K562 (cell line): ENCODE results near the gene SNCB. TPM values are rescaled to one million over a fixed set of nuclear protein-coding genes. Genes with fewer than 3 reads are reported as not detected.

Experiments
- ATAC-seq: fragments of 200-7000 bp; cut with Tn5 transposase; 3 replicates; pipeline ENCODE4 v1.9.1; 2020; ENCODE audit warnings: moderate library complexity
- BruUV-seq: library from RNA; stranded (reverse); fragments of 400-500 nt; replicated peaks from 2 replicates; lab custom pipeline; 2021; lab: Mats Ljungman, UMichigan
- CTCF ChIA-PET: fragments of 300-600 bp; formaldehyde crosslinking; extraction: SDS; loops from one replicate; lab custom pipeline; 2021; ENCODE audit warnings: low intra/inter-chr PET ratio; lab: Yijun Ruan, JAX
- POLR2A ChIA-PET: fragments of 300-600, 350-650 bp; sonication (Branson Sonifier 250); formaldehyde crosslinking; extraction: SDS; loops from one replicate; lab custom pipeline; 2021; ENCODE audit warnings: antibody characterized with exemption, inconsistent platforms; lab: Yijun Ruan, JAX
- DNase-seq, 4 experiments: peaks; one replicate each; pipeline versions ENCODE4 v3.0.0 to v3.0.0-alpha.2; 2011 to 2018; ENCODE audit warnings: low spot score in 3 of 4, mixed read lengths in 3 of 4; ENCODE audit errors: extremely low read depth in 1 of 4
- FAIRE-seq: peaks from 2 replicates; lab custom pipeline; 2011; peaks lifted over from hg19 to GRCh38; lab: Jason Lieb, UNC
- H2AFZ ChIP-seq: 2 replicates; pipeline ENCODE4 v1.6.0; 2011; ENCODE audit warnings: low read depth, low read length, control low read depth, inconsistent platforms
- H3K27ac ChIP-seq: fragments of 200-600 bp; 3 replicates; pipeline ENCODE4 v1.8.0; 2011; ENCODE audit warnings: low read depth, mild to moderate bottlenecking, control low read depth, inconsistent platforms, low read length, moderate library complexity, mixed read lengths; ENCODE audit errors: extremely low read depth
- H3K27me3 ChIP-seq, 2 experiments: fragments of 300-600 bp in 1 of 2; 2 replicates in 1 of 2; 3 replicates in 1 of 2; pipeline versions ENCODE4 v1.6.0 to v1.8.0; 2011; ENCODE audit warnings: inconsistent platforms in 2 of 2, low read length in 2 of 2, mild to moderate bottlenecking in 1 of 2, mixed read lengths in 1 of 2, moderate library complexity in 1 of 2; ENCODE audit not compliant: control insufficient read depth in 2 of 2, insufficient read depth in 2 of 2
- H3K36me3 ChIP-seq: fragments of 300-600 bp; 3 replicates; pipeline ENCODE4 v1.8.0; 2011; ENCODE audit warnings: mild to moderate bottlenecking, low read length, inconsistent platforms; ENCODE audit not compliant: control insufficient read depth, insufficient read depth
- H3K4me1 ChIP-seq, 2 experiments: fragments of 200-600 bp in 1 of 2; replicated peaks in 1 of 2; 2 replicates in 1 of 2; 3 replicates in 1 of 2; pipeline versions ENCODE4 v1.5.1 to v1.8.0; 2011; ENCODE audit warnings: inconsistent platforms in 2 of 2, low read length in 2 of 2, mild to moderate bottlenecking in 1 of 2, mixed read lengths in 1 of 2, moderate library complexity in 1 of 2; ENCODE audit not compliant: control insufficient read depth in 2 of 2, insufficient read depth in 2 of 2
- H3K4me2 ChIP-seq: 2 replicates; pipeline ENCODE4 v1.6.1; 2011; ENCODE audit warnings: low read length, control low read depth, inconsistent platforms, mixed read lengths; ENCODE audit not compliant: insufficient read depth
- H3K4me3 ChIP-seq: fragments of 200-600 bp; sonication (generic), shearing (Covaris generic); 2 replicates; pipeline ENCODE4 v1.5.1; 2016; ENCODE audit warnings: control low read depth, inconsistent platforms
- H3K79me2 ChIP-seq: fragments of 200-600 bp; 3 replicates; pipeline ENCODE4 v1.8.0; 2011; ENCODE audit warnings: low read length, inconsistent platforms; ENCODE audit not compliant: control insufficient read depth, insufficient read depth
- H3K9ac ChIP-seq, 2 experiments: 2 replicates each; pipeline versions ENCODE4 v1.6.0 to v1.6.1; 2011; ENCODE audit warnings: low read depth in 2 of 2, low read length in 2 of 2, control low read depth in 1 of 2, inconsistent platforms in 1 of 2, mild to moderate bottlenecking in 1 of 2, mixed read lengths in 1 of 2; ENCODE audit not compliant: insufficient read depth in 1 of 2
- H3K9me1 ChIP-seq: one replicate; pipeline ENCODE4 v1.6.0; 2011; ENCODE audit warnings: inconsistent platforms, mild to moderate bottlenecking, low read length, moderate library complexity; ENCODE audit not compliant: control insufficient read depth, insufficient read depth
- H3K9me3 ChIP-seq: replicated peaks from 2 replicates; pipeline ENCODE4 v1.5.1; 2011; ENCODE audit warnings: low read depth, low read length, inconsistent platforms; ENCODE audit not compliant: control insufficient read depth, insufficient read depth
- H4K20me1 ChIP-seq: replicated peaks from 2 replicates; pipeline ENCODE4 v1.6.1; 2011; ENCODE audit warnings: low read length, inconsistent platforms, mixed read lengths; ENCODE audit not compliant: control insufficient read depth, insufficient read depth
- ARID2 ChIP-seq: fragments of 450-650 bp; IDR thresholded peaks from 2 replicates; pipeline ENCODE4 v1.6.1; 2017; ENCODE audit warnings: antibody characterized with exemption, mild to moderate bottlenecking
- CHCHD3 ChIP-seq: fragments of 250-450 bp; sonication (Bioruptor Pico); IDR thresholded peaks from 2 replicates; pipeline ENCODE4 v2.1.2; 2022; ENCODE audit warnings: mild to moderate bottlenecking
- EGR1 ChIP-seq: fragments of 450-650 bp; conservative IDR thresholded peaks from 2 replicates; pipeline ENCODE4 v1.6.1; 2017; ENCODE audit warnings: mild to moderate bottlenecking
- ELF1 ChIP-seq: fragments of 200-800 bp; sonication (Bioruptor generic); IDR thresholded peaks from 2 replicates; pipeline ENCODE4 v1.6.1; 2016; ENCODE audit warnings: missing genetic modification characterization, missing compliant biosample characterization
- FOS ChIP-seq: IDR thresholded peaks from 3 replicates; pipeline ENCODE4 v1.6.1; 2011; ENCODE audit not compliant: insufficient read length; ENCODE audit errors: extremely low read depth
- TAF15 ChIP-seq: fragments of 200-400 bp; formaldehyde crosslinking; IDR thresholded peaks from 2 replicates; pipeline ENCODE4 v1.6.1; 2017; ENCODE audit warnings: mild to moderate bottlenecking, low read depth, low read length, moderate library complexity
- TAL1 ChIP-seq: fragments of 450-650 bp; IDR thresholded peaks from 2 replicates; pipeline ENCODE4 v1.6.1; 2016; ENCODE audit warnings: mild to moderate bottlenecking
- ZKSCAN3 ChIP-seq: fragments of 250-450 bp; sonication (Bioruptor Pico); IDR thresholded peaks from 2 replicates; pipeline ENCODE4 v1.4.0; 2020
- ZNF395 ChIP-seq: fragments of 200-800 bp; sonication (Bioruptor generic); IDR thresholded peaks from 2 replicates; pipeline ENCODE4 v1.6.1; 2017; ENCODE audit warnings: missing genetic modification characterization, missing compliant biosample characterization
- ZNF445 ChIP-seq: fragments of 250-450 bp; sonication (Bioruptor Pico); IDR thresholded peaks from 2 replicates; pipeline ENCODE4 v1.4.0; 2020; ENCODE audit warnings: low read depth, mild to moderate bottlenecking, moderate library complexity
- ZNF57 ChIP-seq: fragments of 450-650 bp; formaldehyde crosslinking; IDR thresholded peaks from 2 replicates; pipeline ENCODE4 v1.4.0; 2020; ENCODE audit warnings: mild to moderate bottlenecking, moderate library complexity
- WGBS: fragments of 100-300 bp; shearing (Covaris generic); methylation state at CpG from one replicate; pipeline ENCODE4 v1.1.6; 2016; ENCODE audit warnings: low coverage, mixed read lengths; ENCODE audit not compliant: insufficient coverage; ENCODE audit errors: missing lambda C conversion rate; 5-methylcytosine and 5-hydroxymethylcytosine counted together
- in situ Hi-C: fragments of 300-500 bp; cut with MboI; formaldehyde crosslinking; loops from 4 replicates; pipeline ENCODE4 v1.15.0; 2018; ENCODE audit warnings: inconsistent platforms, mixed read lengths
- intact Hi-C: fragments of 100-400 bp; cut with micrococcal nuclease; formaldehyde crosslinking; loops from 2 replicates; pipeline ENCODE4 v1.14.2; 2022
- polyA plus RNA-seq, 8 experiments: library from polyadenylated mRNA; depleted of rRNA in 4 of 8; stranded (reverse) in 5 of 8; unstranded in 3 of 8; fragments of >200 nt; fragmentation: Nextera tagmentation in 2 of 8; fragmentation: Illumina TruSeq in 1 of 8; extraction: Ambion mirVana in 2 of 8; extraction: Trizol in 1 of 8; gene quantifications; 2 replicates each; pipeline versions ENCODE4 v1.2.1 to v1.2.3, GENCODE V29; 2011 to 2014; ENCODE audit warnings: inconsistent platforms in 1 of 8, missing spikeins in 1 of 8
- total RNA-seq, 7 experiments: library from RNA; depleted of rRNA in 6 of 7; stranded (reverse); fragments of >200 nt in 6 of 7; fragmentation: Illumina TruSeq in 2 of 7; extraction: Trizol in 2 of 7; gene quantifications; 2 replicates each; pipeline versions ENCODE4 v1.2.1 to v1.2.3, GENCODE V29; 2011 to 2021; ENCODE audit warnings: low replicate concordance in 1 of 7

Gene SNCB
- total and polyA plus RNA-seq, 9 of the 15 experiments (the other 6 are each of a cell fraction or from before 2014, with no cell fraction given), result not detected

GRCh38 chr5:176670449-176670848 is 40.1 kb upstream of the SNCB start:
- in situ Hi-C loops, result no loop called here
- no peak for FAIRE-seq
- WGBS, result 22% methylated on average over 8 of the region's 8 CpGs
- H3K27ac ChIP-seq, result no peak overlapping the region
- H3K36me3 ChIP-seq, result no peaks in the 10 kb centered on the region
- BruUV-seq, result no TSS peak
- H3K9ac ChIP-seq, result no peak overlapping the region; a peak in 1 of 4 replicates
- TF ChIP-seq ZKSCAN3 (CRISPR knock-in tag) (no peak), TAF15 (no peak), ZNF395 (no peak), CHCHD3 (CRISPR knock-in tag) (no peak), FOS (no peak), ZNF57 (no peak), EGR1 (no peak), ARID2 (no peak), ELF1 (no peak), TAL1 (no peak), ZNF445 (no peak)
- TF ChIP-seq, all 486 proteins: peak for 0
- H3K9me3 ChIP-seq, result no peaks in the 10 kb centered on the region; the same call in 1 of the 2 replicates
- CTCF ChIA-PET, result no interaction called here
- intact Hi-C loops, result no loop called here
- H3K4me2 ChIP-seq, result no peak overlapping the region
- DNase-seq (no peak), ATAC-seq (no peak)
- POLR2A ChIA-PET, result interaction anchor here (1.1 kb wide), 1 partner anchor 10 kb away, joined by 3 read pairs; no protein-coding TSS in a partner anchor
- no peaks in the 10 kb centered on the region; the same call in 1 of the 2 replicates for H4K20me1 ChIP-seq
- peaks cover 27 to 43% of the 10 kb centered on the region in 2 experiments for H3K27me3 ChIP-seq
- no peak overlapping the region for H2AFZ ChIP-seq
- no peaks in the 10 kb centered on the region for H3K79me2 ChIP-seq
- H3K4me3 ChIP-seq, result no peak overlapping the region
- peaks cover under 1 to 6% of the 10 kb centered on the region in 2 experiments; a peak in 3 of 5 replicates for H3K4me1 ChIP-seq
- no peaks in the 10 kb centered on the region for H3K9me1 ChIP-seq
